ENCODE measurements around the gene TMEM218. TPM values are rescaled to one million over a fixed set of nuclear protein-coding genes. Genes with fewer than 3 reads are reported as not detected.

The TMEM218 gene
- total RNA-seq, 1 donor from 2014 or later: 15.8 TPM

DNA sequence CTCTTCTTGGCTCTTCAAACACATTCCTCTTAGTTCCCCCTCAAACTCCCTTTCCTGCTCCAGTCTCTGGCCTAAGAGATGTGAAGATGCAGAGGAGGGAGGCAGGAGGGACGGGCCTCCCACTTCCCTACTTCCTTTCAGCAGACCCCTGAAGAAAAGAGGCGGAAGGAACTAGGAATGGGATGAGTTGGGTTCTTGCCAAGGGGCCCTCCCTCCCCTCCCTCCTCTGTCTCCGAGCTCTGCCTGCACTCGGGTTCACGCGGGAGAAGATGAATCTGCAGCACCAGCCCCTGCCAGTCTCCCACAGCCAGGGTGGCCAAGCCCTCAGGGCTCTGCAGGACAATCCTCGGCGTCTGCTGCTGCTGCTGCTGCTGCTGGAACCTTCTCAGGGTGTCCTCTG is 28.8 kb upstream of the TMEM218 start:
- no peaks in the 10 kb centered on the region for H3K36me3 Mint-ChIP-seq (ENCODE audit: unreplicated experiment)
- no peak for DNase-seq
- TF ChIP-seq, protein P1, sequence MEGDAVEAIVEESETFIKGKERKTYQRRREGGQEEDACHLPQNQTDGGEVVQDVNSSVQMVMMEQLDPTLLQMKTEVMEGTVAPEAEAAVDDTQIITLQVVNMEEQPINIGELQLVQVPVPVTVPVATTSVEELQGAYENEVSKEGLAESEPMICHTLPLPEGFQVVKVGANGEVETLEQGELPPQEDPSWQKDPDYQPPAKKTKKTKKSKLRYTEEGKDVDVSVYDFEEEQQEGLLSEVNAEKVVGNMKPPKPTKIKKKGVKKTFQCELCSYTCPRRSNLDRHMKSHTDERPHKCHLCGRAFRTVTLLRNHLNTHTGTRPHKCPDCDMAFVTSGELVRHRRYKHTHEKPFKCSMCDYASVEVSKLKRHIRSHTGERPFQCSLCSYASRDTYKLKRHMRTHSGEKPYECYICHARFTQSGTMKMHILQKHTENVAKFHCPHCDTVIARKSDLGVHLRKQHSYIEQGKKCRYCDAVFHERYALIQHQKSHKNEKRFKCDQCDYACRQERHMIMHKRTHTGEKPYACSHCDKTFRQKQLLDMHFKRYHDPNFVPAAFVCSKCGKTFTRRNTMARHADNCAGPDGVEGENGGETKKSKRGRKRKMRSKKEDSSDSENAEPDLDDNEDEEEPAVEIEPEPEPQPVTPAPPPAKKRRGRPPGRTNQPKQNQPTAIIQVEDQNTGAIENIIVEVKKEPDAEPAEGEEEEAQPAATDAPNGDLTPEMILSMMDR (IDR thresholded peaks at IDR 0.05; ENCODE audit: partially characterized antibody, unreplicated experiment): no peak
- H3K9me3 Mint-ChIP-seq (ENCODE audit: unreplicated experiment): peaks cover 4% of the 10 kb centered on the region
- H3K27me3 Mint-ChIP-seq (ENCODE audit: unreplicated experiment): peaks cover 15% of the 10 kb centered on the region
- no peak overlapping the region for H3K27ac Mint-ChIP-seq (ENCODE audit: unreplicated experiment)
- no peak overlapping the region for H3K4me3 Mint-ChIP-seq (ENCODE audit: unreplicated experiment)
- H3K4me1 Mint-ChIP-seq (ENCODE audit: low read depth, unreplicated experiment): peaks cover 12% of the 10 kb centered on the region

DNA sequence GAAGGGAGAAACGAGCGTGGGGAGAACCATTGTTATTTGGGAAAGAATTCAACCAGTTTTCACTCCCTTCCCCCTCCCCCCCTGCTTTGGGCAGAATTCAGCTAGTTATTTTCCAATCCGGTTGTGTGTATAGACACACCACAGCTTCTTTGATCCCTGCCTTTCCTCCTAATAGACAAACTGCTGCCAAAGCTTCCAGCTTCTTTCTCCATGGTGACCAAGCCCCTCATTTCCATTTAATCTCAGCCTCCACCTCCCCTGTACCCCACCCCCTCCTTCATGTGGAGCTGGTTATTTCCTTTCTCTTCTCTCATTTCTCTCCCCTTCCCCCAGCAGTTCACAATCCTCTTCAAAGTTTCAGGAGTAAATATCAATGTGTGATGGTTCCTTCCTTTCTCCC is 28.4 kb upstream of the TMEM218 start:
- DNase-seq: no peak
- H3K4me1 Mint-ChIP-seq (ENCODE audit: low read depth, unreplicated experiment): peaks cover 12% of the 10 kb centered on the region
- no peak overlapping the region for H3K4me3 Mint-ChIP-seq (ENCODE audit: unreplicated experiment)
- H3K36me3 Mint-ChIP-seq (ENCODE audit: unreplicated experiment): no peaks in the 10 kb centered on the region
- H3K27me3 Mint-ChIP-seq (ENCODE audit: unreplicated experiment): peaks cover 15% of the 10 kb centered on the region
- H3K9me3 Mint-ChIP-seq (ENCODE audit: unreplicated experiment): peaks cover 4% of the 10 kb centered on the region
- no peak overlapping the region for H3K27ac Mint-ChIP-seq (ENCODE audit: unreplicated experiment)
- TF ChIP-seq, protein P1 (IDR thresholded peaks at IDR 0.05; ENCODE audit: partially characterized antibody, unreplicated experiment): no peak

- no peak overlapping the region for H3K4me3 Mint-ChIP-seq (ENCODE audit: unreplicated experiment)
- peaks cover 12% of the 10 kb centered on the region for H3K27me3 Mint-ChIP-seq (ENCODE audit: unreplicated experiment)
- H3K27ac Mint-ChIP-seq (ENCODE audit: unreplicated experiment): no peak overlapping the region
- no peak for DNase-seq
- H3K9me3 Mint-ChIP-seq (ENCODE audit: unreplicated experiment): peaks cover 3% of the 10 kb centered on the region
- TF ChIP-seq, protein P1 (IDR thresholded peaks at IDR 0.05; ENCODE audit: partially characterized antibody, unreplicated experiment): no peak
- no peaks in the 10 kb centered on the region for H3K36me3 Mint-ChIP-seq (ENCODE audit: unreplicated experiment)
- peaks cover 12% of the 10 kb centered on the region for H3K4me1 Mint-ChIP-seq (ENCODE audit: low read depth, unreplicated experiment)
These were observed 27.5 kb upstream of the TMEM218 start for GRCh38 chr11:125138966-125139365.

DNA sequence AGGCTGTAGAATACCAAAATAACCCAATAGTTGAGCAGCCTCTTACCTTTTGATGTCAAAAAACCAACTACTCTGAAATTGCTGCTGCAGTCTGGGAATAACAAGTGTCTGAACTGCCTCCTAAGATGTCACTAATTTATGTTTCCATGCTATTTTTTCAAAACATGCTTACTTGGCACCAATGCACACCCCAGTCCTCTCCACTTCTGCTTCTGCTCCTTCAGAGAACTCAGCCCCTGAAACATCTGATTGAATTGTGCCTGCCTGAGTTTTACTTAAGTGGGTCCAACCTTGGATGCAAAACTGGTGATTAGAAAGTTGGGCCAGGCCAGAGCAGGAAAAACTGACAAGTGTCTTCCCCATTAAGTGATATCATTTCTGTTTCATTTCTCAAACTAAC is 24.6 kb upstream of the TMEM218 start:
- no peak overlapping the region for H3K4me3 Mint-ChIP-seq (ENCODE audit: unreplicated experiment)
- no peak overlapping the region for H3K27ac Mint-ChIP-seq (ENCODE audit: unreplicated experiment)
- peaks cover 7% of the 10 kb centered on the region for H3K4me1 Mint-ChIP-seq (ENCODE audit: low read depth, unreplicated experiment)
- H3K36me3 Mint-ChIP-seq (ENCODE audit: unreplicated experiment): no peaks in the 10 kb centered on the region
- peaks cover 10% of the 10 kb centered on the region for H3K27me3 Mint-ChIP-seq (ENCODE audit: unreplicated experiment)
- no peak for DNase-seq
- TF ChIP-seq, protein P1 (IDR thresholded peaks at IDR 0.05; ENCODE audit: partially characterized antibody, unreplicated experiment): no peak
- no peaks in the 10 kb centered on the region for H3K9me3 Mint-ChIP-seq (ENCODE audit: unreplicated experiment)

DNA sequence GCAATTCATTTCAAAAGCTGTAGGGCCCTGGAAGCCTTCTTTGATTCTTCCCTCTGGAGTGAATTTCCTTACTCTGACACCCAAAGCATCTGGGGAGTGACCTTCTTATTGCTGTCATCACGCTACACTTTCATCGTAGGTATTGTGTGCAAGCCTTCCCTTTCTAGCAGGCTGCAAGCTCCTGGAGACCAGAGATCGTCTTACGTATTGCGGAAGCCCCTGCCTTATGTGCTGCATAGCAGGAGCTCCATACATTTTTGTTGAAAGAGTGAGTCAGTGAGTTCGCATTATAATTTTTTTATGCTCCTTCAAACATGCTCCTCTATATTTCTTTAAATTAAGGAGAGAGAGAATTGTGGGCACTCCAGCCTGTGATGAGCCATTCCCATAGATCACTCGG is 21.2 kb upstream of the TMEM218 start:
- Mint-ChIP-seq H3K36me3 (ENCODE audit: unreplicated experiment) (no peaks in the 10 kb centered on the region), H3K27ac (ENCODE audit: unreplicated experiment) (no peak overlapping the region), H3K9me3 (ENCODE audit: unreplicated experiment) (no peaks in the 10 kb centered on the region), H3K27me3 (ENCODE audit: unreplicated experiment) (peaks cover 2% of the 10 kb centered on the region), H3K4me1 (ENCODE audit: low read depth, unreplicated experiment) (no peaks in the 10 kb centered on the region), H3K4me3 (ENCODE audit: unreplicated experiment) (no peak overlapping the region)
- no peak for DNase-seq
- TF ChIP-seq, protein P1 (IDR thresholded peaks at IDR 0.05; ENCODE audit: partially characterized antibody, unreplicated experiment): no peak
